PC-9 (cell line): ENCODE measurements around the gene ACOT12. TPM values are rescaled to one million over a fixed set of nuclear protein-coding genes. Genes with fewer than 3 reads are reported as not detected.

Experiments used
- BruUV-seq: library from RNA; stranded (reverse); fragments of 400-500 nt; replicated peaks from 2 replicates; lab custom pipeline; 2021; lab: Mats Ljungman, UMichigan
- CTCF ChIA-PET: fragments of 300-600 bp; sonication (Branson Sonifier 250); formaldehyde crosslinking; loops from one replicate; lab custom pipeline; 2022; ENCODE audit warnings: antibody characterized with exemption; lab: Charles Lee
- POLR2A ChIA-PET: fragments of 300-600 bp; sonication (Branson Sonifier 250); formaldehyde crosslinking; loops from one replicate; lab custom pipeline; 2022; ENCODE audit warnings: antibody characterized with exemption; ENCODE audit not compliant: unreplicated experiment; lab: Charles Lee
- DNase-seq, 2 experiments: peaks; one replicate each; pipeline versions ENCODE4 v3.0.0 to v3.0.0-alpha.2; 2015 to 2022; ENCODE audit warnings: mixed read lengths in 1 of 2
- H2AFZ ChIP-seq: fragments of 200-600 bp; sonication (generic); 2 replicates; pipeline ENCODE4 v1.8.1; 2017; ENCODE audit warnings: antibody characterized with exemption
- H3F3A ChIP-seq: fragments of 200-600 bp; sonication (generic); 2 replicates; pipeline ENCODE4 v1.8.1; 2017; ENCODE audit warnings: antibody characterized with exemption, mild to moderate bottlenecking, low read depth; ENCODE audit not compliant: insufficient read depth
- H3K27ac ChIP-seq: fragments of 200-600 bp; sonication (generic); 2 replicates; pipeline ENCODE4 v1.6.1; 2016; ENCODE audit warnings: mixed run types
- H3K27me3 ChIP-seq: fragments of 200-600 bp; sonication (generic); 2 replicates; pipeline ENCODE4 v1.6.1; 2016; ENCODE audit warnings: low read depth, mixed run types; ENCODE audit not compliant: insufficient read depth
- H3K36me3 ChIP-seq: fragments of 200-600 bp; sonication (generic); 2 replicates; pipeline ENCODE4 v1.6.1; 2016; ENCODE audit warnings: low read depth, mixed run types
- H3K4me1 ChIP-seq: fragments of 200-600 bp; sonication (generic); replicated peaks from 2 replicates; pipeline ENCODE4 v1.6.1; 2016; ENCODE audit warnings: mixed run types; ENCODE audit not compliant: insufficient read depth
- H3K4me2 ChIP-seq: fragments of 200-600 bp; sonication (generic); 2 replicates; pipeline ENCODE4 v1.6.1; 2017; ENCODE audit warnings: mixed run types
- H3K4me3 ChIP-seq: fragments of 200-600 bp; sonication (generic); 2 replicates; pipeline ENCODE4 v1.6.1; 2016; ENCODE audit warnings: mixed run types
- H3K79me2 ChIP-seq: fragments of 200-600 bp; sonication (generic); 2 replicates; pipeline ENCODE4 v1.6.1; 2017; ENCODE audit warnings: low read depth, mixed run types
- H3K9me2 ChIP-seq: fragments of 200-600 bp; sonication (generic); 2 replicates; pipeline ENCODE4 v1.8.1; 2017; ENCODE audit warnings: mild to moderate bottlenecking; ENCODE audit not compliant: insufficient read depth
- H3K9me3 ChIP-seq: fragments of 200-600 bp; sonication (generic); 2 replicates; pipeline ENCODE4 v1.8.1; 2016; ENCODE audit warnings: low read depth; ENCODE audit not compliant: insufficient read depth
- H4K20me1 ChIP-seq: fragments of 200-600 bp; sonication (generic); 2 replicates; pipeline ENCODE4 v1.8.1; 2017; ENCODE audit not compliant: insufficient read depth
- CTCF ChIP-seq: fragments of 200-600 bp; sonication (generic); conservative IDR thresholded peaks from 2 replicates; pipeline ENCODE4 v1.6.1; 2017; ENCODE audit warnings: mixed run types, antibody characterized with exemption, mild to moderate bottlenecking, moderate library complexity
- EZH2 ChIP-seq: fragments of 200-600 bp; sonication (generic); IDR thresholded peaks from 2 replicates; pipeline ENCODE4 v1.8.0; 2017; ENCODE audit warnings: antibody characterized with exemption, low read depth
- intact Hi-C: fragments of 100-400 bp; cut with micrococcal nuclease; formaldehyde crosslinking; loops from one replicate; pipeline ENCODE4 v1.10.0; 2022; ENCODE audit not compliant: unreplicated experiment
- total RNA-seq: library from RNA; stranded (reverse); gene quantifications from 2 replicates; pipeline ENCODE4 v1.2.3, GENCODE V29; 2021

The ACOT12 gene
- total RNA-seq, 1 experiment from 2014 or later, result not detected

GRCh38 chr5:81336556-81336955, 57.4 kb downstream of the ACOT12 start:
- Histone ChIP-seq H3K27me3 (no peaks in the 10 kb centered on the region), H3K4me3 (no peak overlapping the region), H3K27ac (no peak overlapping the region), H3K9me2 (no peaks in the 10 kb centered on the region), H3K79me2 (no peaks in the 10 kb centered on the region), H2AFZ (no peak overlapping the region; the same call in 1 of the 2 replicates), H3K9me3 (no peaks in the 10 kb centered on the region), H3K4me2 (no peak overlapping the region), H3K36me3 (no peaks in the 10 kb centered on the region), H3F3A (no peaks in the 10 kb centered on the region), H3K4me1 (no peaks in the 10 kb centered on the region), H4K20me1 (no peaks in the 10 kb centered on the region)
- TF ChIP-seq EZH2, result no peak
- TF ChIP-seq CTCF, result no peak
- DNase-seq, result no peak
- CTCF ChIA-PET, result no interaction called here
- no TSS peak for BruUV-seq
- POLR2A ChIA-PET, result no interaction called here
- intact Hi-C loops, result no loop called here

GRCh38 chr5:81335946-81336345, 58.0 kb downstream of the ACOT12 start:
- TF ChIP-seq CTCF (no peak), EZH2 (no peak)
- no peaks in the 10 kb centered on the region for H4K20me1 ChIP-seq
- no peak overlapping the region for H3K4me2 ChIP-seq
- no peaks in the 10 kb centered on the region for H3K27me3 ChIP-seq
- H3F3A ChIP-seq, result no peaks in the 10 kb centered on the region
- no peaks in the 10 kb centered on the region for H3K4me1 ChIP-seq
- no peak overlapping the region for H2AFZ ChIP-seq
- DNase-seq, result no peak
- POLR2A ChIA-PET, result no interaction called here
- H3K79me2 ChIP-seq, result no peaks in the 10 kb centered on the region
- no peak overlapping the region for H3K27ac ChIP-seq
- CTCF ChIA-PET, result no interaction called here
- no peaks in the 10 kb centered on the region for H3K36me3 ChIP-seq
- no peaks in the 10 kb centered on the region for H3K9me2 ChIP-seq
- H3K9me3 ChIP-seq, result no peaks in the 10 kb centered on the region
- no peak overlapping the region for H3K4me3 ChIP-seq
- intact Hi-C loops, result no loop called here
- BruUV-seq, result no TSS peak

- no TSS peak for BruUV-seq
- Histone ChIP-seq H3K79me2 (no peaks in the 10 kb centered on the region), H3K27me3 (no peaks in the 10 kb centered on the region), H3K4me3 (no peak overlapping the region), H3K27ac (no peak overlapping the region), H4K20me1 (no peaks in the 10 kb centered on the region), H3F3A (no peaks in the 10 kb centered on the region), H3K4me1 (no peaks in the 10 kb centered on the region), H3K4me2 (no peak overlapping the region), H2AFZ (no peak overlapping the region), H3K36me3 (no peaks in the 10 kb centered on the region), H3K9me2 (no peaks in the 10 kb centered on the region), H3K9me3 (no peaks in the 10 kb centered on the region)
- TF ChIP-seq CTCF (no peak), EZH2 (no peak)
- intact Hi-C loops, result no loop called here
- ChIA-PET CTCF (no interaction called here), POLR2A (no interaction called here)
- no peak for DNase-seq
Measured at GRCh38 chr5:81334304-81335061, 59.5 kb downstream of the ACOT12 start.
